ENCODE data around the gene LSM2.

LSM2 gene

GRCh38 chr6:31799781-31800180 is 7.0 kb downstream of the LSM2 start:
- Histone ChIP-seq H3K4me1 (ENCODE audit: insufficient read depth, poor library complexity, severe bottlenecking) (no peaks in the 10 kb centered on the region), H3K9me3 (ENCODE audit: severe bottlenecking) (no peaks in the 10 kb centered on the region), H3K36me3 (ENCODE audit: low read depth) (peaks cover 34% of the 10 kb centered on the region), H3K4me3 (ENCODE audit: severe bottlenecking) (no peak overlapping the region), H3K27me3 (ENCODE audit: insufficient read depth, poor library complexity, severe bottlenecking) (no peaks in the 10 kb centered on the region), H3K27ac (ENCODE audit: poor library complexity, severe bottlenecking) (no peak overlapping the region)
- no peak for TF ChIP-seq CTCF (IDR thresholded peaks at IDR 0.05; ENCODE audit: poor library complexity, severe bottlenecking)
- ATAC-seq (ENCODE audit: low read depth) = no peak
- no peak for DNase-seq (ENCODE audit: low spot score)

- Histone ChIP-seq H3K36me3 (ENCODE audit: low read depth) (peaks cover 26% of the 10 kb centered on the region), H3K4me1 (ENCODE audit: insufficient read depth, poor library complexity, severe bottlenecking) (peaks cover 5% of the 10 kb centered on the region), H3K27ac (ENCODE audit: poor library complexity, severe bottlenecking) (peak overlapping the region; percentile 86), H3K27me3 (ENCODE audit: insufficient read depth, poor library complexity, severe bottlenecking) (no peaks in the 10 kb centered on the region), H3K9me3 (ENCODE audit: severe bottlenecking) (no peaks in the 10 kb centered on the region), H3K4me3 (ENCODE audit: severe bottlenecking) (no peak overlapping the region)
- no peak for TF ChIP-seq CTCF (IDR thresholded peaks at IDR 0.05; ENCODE audit: poor library complexity, severe bottlenecking)
- no peak for ATAC-seq (ENCODE audit: low read depth)
- DNase-seq (ENCODE audit: low spot score) = no peak
These were observed 9.2 kb downstream of the LSM2 start for GRCh38 chr6:31797588-31797987.

GRCh38 chr6:31796993-31797385 is 9.8 kb downstream of the LSM2 start:
- Histone ChIP-seq H3K4me3 (ENCODE audit: severe bottlenecking) (no peak overlapping the region), H3K4me1 (ENCODE audit: insufficient read depth, poor library complexity, severe bottlenecking) (peaks cover 7% of the 10 kb centered on the region), H3K9me3 (ENCODE audit: severe bottlenecking) (no peaks in the 10 kb centered on the region), H3K27me3 (ENCODE audit: insufficient read depth, poor library complexity, severe bottlenecking) (no peaks in the 10 kb centered on the region), H3K36me3 (ENCODE audit: low read depth) (peaks cover 26% of the 10 kb centered on the region), H3K27ac (ENCODE audit: poor library complexity, severe bottlenecking) (peak overlapping the region; percentile 86)
- ATAC-seq (ENCODE audit: low read depth) (no peak), DNase-seq (ENCODE audit: low spot score) (no peak)
- TF ChIP-seq CTCF (IDR thresholded peaks at IDR 0.05; ENCODE audit: poor library complexity, severe bottlenecking) = no peak

GRCh38 chr6:31795616-31796298 is 11.0 kb downstream of the LSM2 start, which contains the start of gene VARS1:
VARS1 (minus strand) TSS chr6:31795752; CDS start chr6:31795217, 535 bp downstream.
- no peaks in the 10 kb centered on the region for H3K27me3 ChIP-seq (ENCODE audit: insufficient read depth, poor library complexity, severe bottlenecking)
- TF ChIP-seq CTCF (IDR thresholded peaks at IDR 0.05; ENCODE audit: poor library complexity, severe bottlenecking) = peak; percentile 91
- H3K4me3 ChIP-seq (ENCODE audit: severe bottlenecking) = peak within 1 kb of the TSS; percentile 88
- peaks cover 30% of the 10 kb centered on the region for H3K36me3 ChIP-seq (ENCODE audit: low read depth)
- ATAC-seq (ENCODE audit: low read depth) (peak; percentile 72), DNase-seq (ENCODE audit: low spot score) (peak; percentile 89)
- peaks cover 7% of the 10 kb centered on the region for H3K4me1 ChIP-seq (ENCODE audit: insufficient read depth, poor library complexity, severe bottlenecking)
- H3K9me3 ChIP-seq (ENCODE audit: severe bottlenecking) = no peaks in the 10 kb centered on the region
- H3K27ac ChIP-seq (ENCODE audit: poor library complexity, severe bottlenecking) = peak within 1 kb of the TSS; percentile 86

Measured in RWPE2 (cell line).